GM21576 (cell line): ENCODE measurements around the gene PABPN1L.

ENCODE experiments used
- ATAC-seq: cut with Tn5 transposase; IDR thresholded peaks from one replicate; pipeline ENCODE4 v1.9.1; 2021; ENCODE audit warnings: mild to moderate bottlenecking, moderate library complexity; ENCODE audit not compliant: unreplicated experiment

PABPN1L gene

DNA sequence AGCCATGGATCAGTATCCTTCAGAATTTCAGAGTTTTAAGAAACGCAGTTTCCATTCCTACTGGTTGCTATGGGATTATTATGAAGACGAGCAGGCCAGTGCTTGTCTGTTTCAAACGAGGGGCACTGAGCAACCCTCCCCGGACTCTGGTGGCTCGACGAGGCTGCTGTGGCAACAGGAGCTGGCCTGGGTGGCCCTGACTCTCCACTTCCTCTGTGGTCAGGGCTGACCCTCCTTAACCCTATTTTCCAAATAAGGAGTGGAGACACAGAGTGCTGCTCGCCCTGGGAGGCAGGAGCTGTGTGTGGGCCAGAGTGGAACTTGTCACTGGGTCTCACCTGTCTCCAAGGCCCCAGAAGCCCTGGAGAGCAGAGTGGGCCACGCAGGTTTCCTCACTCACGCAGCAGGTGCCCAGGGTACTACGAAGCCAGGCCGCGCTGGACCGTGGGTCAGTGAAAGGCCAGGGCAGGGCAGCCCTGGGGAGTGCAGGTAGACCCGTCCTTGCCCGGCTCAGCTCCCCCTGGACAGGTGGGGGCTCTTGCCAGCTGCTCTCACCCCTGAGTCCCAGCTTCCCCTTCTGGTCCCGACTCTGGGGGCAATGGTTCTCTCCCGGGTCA is 13.0 kb downstream of the PABPN1L start:
- no peak for ATAC-seq

DNA sequence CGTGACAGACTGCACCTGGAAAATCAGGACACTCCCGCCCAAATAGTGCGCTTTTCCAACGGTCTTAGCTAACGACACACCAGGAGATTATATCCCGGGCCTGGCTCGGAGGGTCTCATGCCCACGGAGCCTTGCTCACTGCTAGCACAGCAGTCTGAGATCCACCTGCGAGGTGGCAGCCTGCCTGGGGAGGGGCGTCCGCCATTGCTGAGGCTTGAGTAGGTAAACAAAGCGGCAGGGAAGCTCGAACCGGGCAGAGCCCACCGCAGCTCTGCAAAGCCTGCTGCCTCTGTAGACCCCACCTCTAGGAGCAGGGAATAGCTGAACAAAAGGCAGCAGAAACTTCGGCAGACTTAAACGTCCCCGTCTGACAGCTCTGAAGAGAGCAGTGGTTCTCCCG is 14.8 kb downstream of the PABPN1L start:
- ATAC-seq: no peak

DNA sequence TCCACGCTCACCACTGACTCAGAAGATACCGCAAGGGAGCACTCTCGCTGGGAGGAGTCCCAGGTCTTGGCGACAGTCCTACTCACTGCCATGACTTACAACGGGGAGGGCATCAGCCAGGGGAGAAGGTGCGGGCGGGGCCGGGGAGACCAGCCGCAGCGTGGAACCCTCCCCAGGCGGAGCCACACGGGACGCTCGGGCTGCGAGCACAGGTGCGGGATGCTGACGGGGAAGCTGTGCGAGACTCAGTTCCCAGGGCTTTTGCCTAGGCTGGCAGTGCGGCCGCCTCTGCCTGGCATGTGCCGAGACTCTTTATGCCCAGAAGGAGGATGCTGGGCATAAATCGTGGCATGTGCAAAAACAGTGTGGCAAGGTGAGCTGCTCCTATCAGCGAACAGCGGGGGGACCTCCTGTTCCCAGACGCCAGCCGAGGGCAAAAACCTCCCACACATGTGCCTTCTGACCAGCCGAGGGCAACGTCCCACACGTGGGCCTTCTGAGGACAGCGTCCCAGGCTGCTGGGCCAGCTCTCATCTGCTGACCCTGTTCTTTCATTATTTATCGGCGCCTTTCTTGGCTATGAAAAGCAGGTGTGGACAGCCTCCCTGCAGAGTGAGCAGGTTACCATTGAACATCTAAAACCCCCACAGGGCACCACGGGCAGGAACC is 15.8 kb downstream of the PABPN1L start:
- no peak for ATAC-seq

DNA sequence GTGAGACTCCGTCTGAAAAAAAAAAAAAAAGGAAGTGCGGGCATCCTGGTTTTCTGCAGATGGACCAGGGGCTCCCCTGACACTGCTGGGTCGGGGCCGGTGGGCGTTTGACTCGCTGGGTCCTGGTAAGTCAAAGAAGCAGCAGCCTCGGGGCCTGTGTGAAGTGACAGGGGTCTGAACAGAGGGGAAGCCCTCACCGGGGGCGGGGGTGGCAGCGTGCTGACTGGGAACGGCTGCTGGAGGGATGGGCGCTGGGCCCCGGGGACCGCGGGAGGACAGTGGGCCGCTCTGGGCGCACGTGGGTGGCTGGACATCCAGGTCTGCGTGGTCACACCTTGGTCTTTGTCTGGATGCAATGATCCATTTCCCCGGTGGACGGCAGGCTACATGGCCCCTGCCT is 17.9 kb downstream of the PABPN1L start:
- ATAC-seq: no peak

DNA sequence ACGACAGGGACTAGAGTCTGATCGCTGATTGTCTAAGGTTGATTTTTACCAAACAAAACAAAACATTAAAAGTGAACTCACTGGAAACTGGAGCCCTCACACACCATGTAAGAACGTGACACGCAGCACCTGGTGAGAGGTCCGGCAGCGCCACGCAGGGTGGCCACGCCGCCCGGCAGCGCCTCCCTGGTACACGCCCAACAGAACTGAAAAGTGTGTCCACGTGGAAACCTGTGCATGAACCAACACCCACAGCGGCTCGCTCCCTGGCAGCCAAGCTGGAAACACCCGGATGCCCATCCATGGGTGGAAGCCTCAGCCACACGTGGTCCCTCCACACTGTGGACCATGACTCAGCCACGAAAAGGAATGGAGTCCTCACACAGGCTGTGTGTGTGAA is 18.8 kb downstream of the PABPN1L start:
- no peak for ATAC-seq

DNA sequence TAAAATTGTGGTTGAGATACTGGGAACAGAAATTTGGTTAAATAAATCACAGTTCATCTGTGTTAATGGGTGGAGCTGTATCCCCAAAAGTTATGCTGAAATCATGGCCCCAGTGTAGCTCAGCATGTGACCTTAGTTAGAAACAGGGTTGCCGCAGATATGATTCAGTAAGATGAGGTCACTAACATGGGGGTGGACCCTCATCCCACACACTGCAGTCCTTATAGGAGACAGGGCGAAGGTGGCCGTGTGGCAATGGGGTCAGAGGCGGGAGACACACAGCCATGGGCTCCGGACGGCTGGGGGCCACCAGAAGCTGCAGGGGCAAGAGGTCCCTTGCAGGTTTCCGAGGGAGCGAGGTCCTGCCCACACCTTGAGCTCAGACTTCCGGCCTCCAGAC is 20.4 kb downstream of the PABPN1L start:
- ATAC-seq: no peak

DNA sequence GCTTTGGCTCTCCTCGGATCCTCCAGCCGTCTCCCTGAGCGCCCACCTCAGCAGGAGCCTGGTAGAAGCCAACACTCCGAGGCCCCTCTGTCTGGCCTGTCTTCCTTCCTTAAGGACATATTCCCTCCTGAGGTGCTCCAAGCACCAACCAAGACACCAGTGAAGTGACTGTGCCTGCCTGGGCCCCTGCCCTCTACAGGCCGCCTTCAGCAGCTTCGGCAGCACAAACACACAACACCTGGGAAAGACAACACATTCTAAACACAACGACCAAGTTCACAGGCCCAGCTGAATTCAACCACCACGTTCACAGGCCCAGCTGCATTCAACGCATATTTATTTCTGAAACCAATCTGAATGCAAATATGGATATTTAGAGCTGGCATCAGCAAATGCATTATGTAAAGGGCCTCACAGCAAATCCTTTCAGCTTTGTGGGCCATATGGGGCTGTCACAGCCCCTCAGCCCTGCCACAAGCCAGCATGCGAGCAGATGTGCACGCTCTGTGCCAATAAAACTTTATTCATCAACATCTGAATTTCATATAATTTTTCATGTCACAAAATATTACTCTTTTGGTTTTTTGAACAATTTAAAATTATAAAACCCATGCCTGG is 21.9 kb downstream of the PABPN1L start:
- no peak for ATAC-seq

DNA sequence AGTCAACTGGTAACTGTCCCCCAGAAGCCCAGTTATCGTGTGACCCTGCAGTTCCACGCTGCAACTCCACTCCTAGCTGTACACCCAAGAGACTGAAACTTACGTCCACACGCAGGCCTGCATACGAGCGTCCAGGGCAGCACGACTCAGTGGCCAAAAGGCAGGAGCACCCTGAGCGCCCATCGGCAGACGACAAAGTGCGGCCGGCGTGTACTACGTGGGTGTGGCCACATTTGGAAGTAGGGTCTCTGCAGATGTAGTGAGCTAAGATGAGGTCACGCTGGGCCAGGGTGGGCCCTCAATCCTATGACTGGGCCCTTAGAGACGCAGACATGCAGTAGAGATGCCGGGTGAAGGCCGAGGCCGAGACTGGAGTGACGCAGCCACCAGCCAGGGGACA is 23.2 kb downstream of the PABPN1L start:
- no peak for ATAC-seq

DNA sequence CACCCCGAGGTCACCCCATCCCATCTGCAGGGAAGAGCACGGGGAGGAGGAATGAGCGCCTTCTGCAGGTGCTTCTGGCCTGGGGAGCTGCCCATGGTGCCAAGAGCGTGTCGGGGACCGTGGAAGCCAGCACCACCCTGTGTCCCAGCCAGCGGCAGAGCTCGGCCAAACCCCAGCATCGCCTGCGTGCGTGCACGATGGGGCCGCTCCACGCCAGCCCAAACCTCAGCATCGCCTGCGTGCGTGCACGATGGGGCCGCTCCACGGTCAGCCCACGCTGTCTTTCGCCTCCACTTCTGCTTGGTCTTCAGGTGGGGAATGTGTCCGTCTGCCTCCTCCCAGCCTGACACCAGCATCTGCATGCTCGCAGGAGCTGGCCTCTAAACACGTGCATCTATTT is 23.7 kb downstream of the PABPN1L start:
- no peak for ATAC-seq

DNA sequence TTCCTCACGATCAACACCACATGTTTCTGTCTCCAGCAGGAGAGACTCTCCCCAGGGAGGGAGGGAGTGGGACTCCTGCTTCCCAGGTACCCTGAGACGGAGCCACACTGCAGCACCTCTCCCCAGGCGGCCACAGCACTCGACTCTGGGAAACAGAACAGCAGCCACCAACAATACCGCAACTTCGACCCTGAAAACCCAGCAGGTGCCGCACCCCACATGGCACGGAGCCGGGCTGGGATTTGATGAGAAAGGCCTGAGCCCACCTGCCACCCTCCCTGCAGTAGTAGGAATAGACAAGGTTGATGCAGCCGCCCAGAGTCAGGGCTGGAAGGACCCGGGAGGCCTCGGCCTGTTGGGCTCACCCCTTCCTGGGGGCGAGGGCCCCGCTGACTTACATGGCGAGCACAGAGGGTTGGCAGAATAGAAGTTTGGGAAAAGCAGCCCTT is 24.1 kb downstream of the PABPN1L start:
- ATAC-seq: no peak

DNA sequence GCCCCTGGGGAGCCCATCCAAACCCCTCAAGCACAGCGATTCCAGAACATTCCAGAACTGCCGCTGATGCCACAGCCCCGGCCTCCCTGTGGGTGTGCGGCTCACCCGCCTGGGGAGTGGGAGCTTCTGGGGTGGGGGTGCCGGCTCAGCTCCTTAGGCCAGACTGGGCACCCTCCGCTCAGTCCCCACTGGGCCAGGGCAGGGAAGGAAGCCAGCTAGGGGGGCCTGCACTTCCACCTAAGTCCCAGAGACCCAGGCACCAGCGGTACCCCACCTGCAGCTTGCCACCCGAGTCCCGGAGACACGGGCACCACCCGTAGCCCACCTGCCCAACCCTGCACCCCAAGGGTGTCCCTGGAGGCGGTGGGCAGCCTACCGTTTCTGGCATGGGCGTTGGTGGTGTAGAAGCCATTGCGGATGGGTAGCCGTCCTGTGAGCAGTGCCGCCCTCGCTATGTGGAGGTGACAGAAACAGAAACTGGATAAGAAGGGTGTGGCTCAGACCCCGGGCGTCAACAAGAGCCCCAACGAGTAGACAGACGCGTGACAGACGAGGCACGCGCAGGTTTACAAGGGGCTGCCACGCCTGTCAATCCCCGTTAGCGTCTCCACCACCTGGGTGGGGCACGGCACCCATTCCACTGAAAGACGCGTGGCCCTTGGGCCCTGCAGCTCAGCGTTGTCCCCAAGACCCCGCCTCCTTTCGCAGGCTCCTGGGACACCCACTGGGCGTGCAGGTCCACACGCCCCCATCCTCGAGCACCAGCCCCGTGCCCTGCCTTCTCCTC is 24.7 kb downstream of the PABPN1L start:
- no peak for ATAC-seq

DNA sequence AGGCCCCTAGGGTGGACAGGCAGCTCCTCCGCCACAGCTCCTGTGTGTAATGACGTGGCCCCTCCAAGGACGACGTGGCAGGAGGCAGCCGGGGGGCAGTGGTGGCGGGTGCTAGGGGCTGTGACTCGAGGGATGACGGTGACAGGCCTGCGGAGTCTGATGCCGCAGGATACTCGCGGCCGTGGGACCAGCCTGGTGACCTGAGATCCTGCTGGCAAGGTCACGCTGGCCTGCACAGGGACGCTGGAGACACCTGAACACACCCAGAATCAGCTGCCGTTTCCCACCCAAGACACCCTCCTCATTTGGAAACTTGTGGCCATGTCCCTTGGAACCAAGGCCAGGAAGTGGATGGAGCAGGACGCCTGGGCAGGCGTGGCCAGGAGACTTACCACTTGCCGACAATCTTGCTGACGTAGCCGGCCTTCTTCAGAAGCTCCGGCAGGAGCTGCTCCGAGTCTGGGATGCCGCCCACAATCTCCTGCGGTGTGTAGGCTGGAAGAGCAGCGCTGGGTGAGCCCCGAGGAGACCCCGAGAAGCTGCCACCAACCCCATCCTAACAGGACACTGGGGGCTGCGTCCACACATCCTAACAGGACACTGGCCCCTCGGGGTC is 25.8 kb downstream of the PABPN1L start:
- ATAC-seq: no peak

DNA sequence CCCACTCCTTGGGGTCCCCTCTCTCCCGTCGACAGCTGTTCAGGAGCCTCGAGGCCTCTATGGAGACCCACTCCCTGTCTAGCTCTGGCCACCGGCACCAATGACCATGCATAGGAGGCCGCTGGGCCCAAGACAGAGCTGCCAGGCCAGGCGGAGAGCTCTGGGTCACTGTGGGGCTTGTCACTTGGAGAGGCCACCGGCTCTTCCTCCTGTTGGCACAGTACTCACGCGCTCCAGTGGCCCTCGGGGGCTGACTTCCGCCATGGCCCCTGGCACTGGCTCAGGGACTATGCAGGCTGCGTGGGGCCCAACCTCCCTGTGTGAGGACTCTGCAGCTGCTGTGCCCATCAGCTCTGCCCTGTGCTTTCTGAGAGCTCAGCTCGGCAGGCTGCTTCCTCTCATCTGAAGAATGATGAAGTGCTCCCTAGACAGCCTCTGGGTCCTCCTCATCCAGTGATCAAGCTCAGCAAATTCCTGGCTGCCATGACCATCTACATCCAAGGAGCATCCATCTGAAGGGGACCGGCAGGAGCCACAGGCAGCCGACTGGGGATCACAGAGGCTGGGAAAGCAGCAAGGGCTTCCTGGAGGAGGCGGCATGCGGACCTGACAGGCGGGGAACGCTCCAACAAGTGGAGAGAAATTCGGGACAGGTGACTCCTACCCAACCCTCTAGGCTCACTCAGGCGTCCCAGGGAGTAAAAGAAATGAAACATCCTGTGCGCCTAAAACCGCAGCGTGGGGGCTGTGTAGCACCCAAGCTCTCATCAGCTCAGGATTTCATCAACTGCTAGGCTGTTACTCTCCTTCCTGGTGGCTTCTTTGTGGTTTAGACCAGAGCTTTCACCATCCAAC is 26.5 kb downstream of the PABPN1L start:
- ATAC-seq: no peak

DNA sequence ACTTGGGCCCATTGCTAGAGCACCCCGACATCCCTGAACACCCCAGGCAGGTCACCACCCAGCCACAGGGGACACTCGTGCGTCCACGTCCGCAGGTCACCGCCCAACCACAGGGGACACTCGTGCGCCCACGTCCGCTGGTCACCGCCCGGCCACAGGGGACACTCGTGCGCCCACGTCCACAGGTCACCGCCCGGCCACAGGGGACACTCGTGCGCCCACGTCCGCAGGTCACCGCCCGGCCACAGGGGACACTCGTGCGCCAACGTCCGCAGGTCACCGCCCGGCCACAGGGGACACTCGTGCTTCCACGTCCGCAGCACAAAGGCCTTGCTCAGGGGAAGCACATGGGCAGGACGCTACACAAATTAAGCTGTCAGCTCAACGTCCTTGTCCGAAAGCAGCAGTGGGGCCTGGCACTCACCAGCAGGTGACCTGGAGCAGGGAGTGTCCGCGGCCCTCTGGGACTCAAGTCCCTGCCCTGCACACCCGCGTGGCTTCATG is 27.4 kb downstream of the PABPN1L start:
- no peak for ATAC-seq

DNA sequence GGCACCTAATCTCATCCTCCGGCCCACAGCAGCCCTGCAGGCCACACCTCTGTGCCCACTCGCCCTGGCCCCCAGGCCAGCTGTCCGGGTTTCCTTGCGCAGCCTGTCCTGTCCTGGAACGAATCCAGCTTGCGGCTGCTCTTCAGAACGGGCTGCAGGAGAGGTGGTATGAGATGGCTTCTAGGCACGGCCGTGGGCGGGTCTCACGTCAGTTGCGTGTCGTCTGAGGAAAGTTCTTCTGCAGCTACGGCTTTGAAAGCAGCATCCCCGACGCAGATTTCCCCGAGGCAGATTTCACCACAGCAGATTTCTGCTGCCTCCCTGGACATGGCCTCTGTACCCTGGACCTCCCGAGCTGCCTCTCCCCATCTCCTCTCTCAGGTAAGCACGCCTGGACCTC is 27.9 kb downstream of the PABPN1L start:
- ATAC-seq: no peak

DNA sequence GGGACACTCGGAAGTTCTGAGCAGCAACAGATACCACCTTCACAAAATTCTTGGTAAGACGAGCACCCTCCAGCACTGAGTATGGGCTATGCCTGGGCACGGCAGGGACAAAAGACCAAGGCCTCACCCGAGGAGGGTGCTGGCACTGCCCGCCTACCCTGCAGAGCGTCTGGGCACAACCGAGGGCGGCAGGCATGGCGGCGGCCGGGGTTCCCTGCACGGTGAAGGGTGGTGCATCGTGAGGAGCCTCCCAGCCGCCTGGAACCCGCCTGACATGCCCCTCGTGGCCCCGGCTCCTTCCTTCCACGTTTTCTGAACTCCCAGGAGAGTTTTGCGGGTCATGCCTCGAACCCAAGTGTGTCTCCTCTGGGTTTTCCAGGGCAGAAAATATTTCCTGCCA is 28.7 kb downstream of the PABPN1L start:
- no peak for ATAC-seq

DNA sequence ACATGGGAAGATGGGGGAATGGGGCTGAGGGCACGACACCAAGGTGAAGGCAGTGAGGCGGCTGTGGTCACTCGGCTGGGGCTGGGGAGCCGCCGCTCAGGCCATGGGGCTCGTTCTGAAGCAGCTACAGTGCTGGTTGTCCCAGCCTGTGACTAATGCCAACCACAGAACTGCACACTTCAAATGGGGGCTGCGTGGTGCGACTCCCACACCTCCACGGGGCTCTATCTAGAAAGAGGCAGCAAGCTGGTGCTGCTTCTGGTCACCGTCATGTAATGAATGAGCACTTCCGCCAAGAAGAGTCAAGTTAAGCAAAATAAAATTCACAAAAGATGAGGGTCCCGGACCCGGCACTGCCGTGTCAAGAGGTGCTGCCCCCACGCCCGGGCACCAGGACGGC is 29.7 kb downstream of the PABPN1L start:
- ATAC-seq: no peak

DNA sequence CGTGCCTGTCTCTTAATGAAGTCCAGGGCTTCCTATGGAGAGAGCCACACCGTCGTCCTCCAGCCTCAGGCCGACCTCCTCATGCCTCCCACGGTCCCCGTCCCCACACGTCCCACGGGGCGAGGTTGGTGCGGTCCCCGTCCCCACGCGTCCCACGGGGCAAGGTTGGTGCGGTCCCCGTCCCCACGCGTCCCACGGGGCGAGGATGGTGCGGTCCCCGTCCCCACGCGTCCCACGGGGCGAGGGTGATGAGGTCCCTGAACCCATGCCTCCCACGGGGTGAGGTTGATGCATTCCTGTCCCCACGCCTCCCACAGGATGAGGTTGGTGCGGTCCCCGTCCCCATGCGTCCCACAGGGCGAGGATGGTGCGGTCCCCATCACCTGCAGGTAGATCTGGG is 30.6 kb downstream of the PABPN1L start:
- ATAC-seq: no peak

DNA sequence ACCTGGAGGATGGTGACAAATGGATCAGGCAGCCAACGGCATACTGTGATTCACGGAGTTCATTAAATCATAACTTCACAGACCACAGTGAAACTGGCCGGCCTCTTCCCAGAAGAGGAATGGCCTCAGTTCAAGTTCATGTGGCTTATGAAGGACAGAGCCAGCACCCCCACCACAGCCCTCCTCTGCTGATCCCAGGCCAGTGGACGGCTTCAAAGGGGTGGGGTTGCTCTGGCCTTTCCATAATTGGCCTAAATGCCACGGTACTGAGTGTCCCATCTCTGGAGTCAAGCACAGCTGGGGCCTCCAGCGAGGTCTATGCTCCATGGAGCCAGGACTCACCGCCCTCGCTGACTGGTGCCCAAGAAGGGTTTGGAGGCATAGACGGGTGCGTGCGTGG is 31.1 kb downstream of the PABPN1L start:
- ATAC-seq: no peak

DNA sequence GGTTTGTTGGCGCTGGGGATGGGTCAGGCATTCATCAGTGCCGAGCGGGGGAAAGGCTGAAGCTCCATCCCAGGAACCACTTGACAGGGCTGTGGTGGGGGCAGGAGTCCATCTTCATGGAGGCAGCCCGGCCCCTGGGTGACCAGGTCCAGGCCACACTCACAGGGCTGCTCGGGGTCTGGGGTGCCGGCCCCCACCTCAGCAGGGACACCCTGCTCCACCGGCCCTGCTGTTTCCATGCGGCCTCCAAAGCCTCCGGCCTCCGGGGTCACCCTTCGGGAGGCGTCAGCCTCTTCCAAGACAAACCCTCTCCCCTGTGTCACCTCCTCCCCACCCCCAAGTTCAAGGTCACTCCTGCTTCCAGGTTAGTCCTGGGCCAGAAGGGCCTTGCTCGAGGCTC is 31.8 kb downstream of the PABPN1L start:
- no peak for ATAC-seq
